Urinary bladder (tissue), 4 donors: ENCODE results near the gene VSIG10L. TPM values are rescaled to one million over a fixed set of nuclear protein-coding genes. Genes with fewer than 3 reads are reported as not detected.

ENCODE experiments used
- DNase-seq: peaks from one replicate; pipeline ENCODE4 v3.0.0-alpha.2; 2015; ENCODE audit errors: extremely low spot score
- H3K27ac ChIP-seq: one replicate; pipeline ENCODE4 v1.5.1; 2013; ENCODE audit warnings: low read depth, mild to moderate bottlenecking, moderate library complexity
- H3K36me3 ChIP-seq: one replicate; pipeline ENCODE4 v1.6.1; 2013; ENCODE audit warnings: mild to moderate bottlenecking, moderate library complexity; ENCODE audit not compliant: insufficient read depth
- H3K4me1 ChIP-seq: one replicate; pipeline ENCODE4 v1.6.1; 2013; ENCODE audit warnings: mild to moderate bottlenecking, moderate library complexity; ENCODE audit not compliant: insufficient read depth
- H3K4me3 ChIP-seq: one replicate; pipeline ENCODE4 v1.5.1; 2013; ENCODE audit warnings: low read depth, low read length
- WGBS: extraction: QIAGEN DNeasy Blood & Tissue Kit; methylation state at CpG from one replicate; pipeline ENCODE4 v1.1.7; 2013; 5-methylcytosine and 5-hydroxymethylcytosine counted together
- polyA plus RNA-seq: library from polyadenylated mRNA; stranded (reverse); fragments of 200-250 nt; gene quantifications from one replicate; pipeline ENCODE4 v1.2.3, GENCODE V29; 2013
- total RNA-seq: library from RNA; depleted of rRNA; stranded (reverse); fragments of >200 nt; gene quantifications from one replicate; pipeline ENCODE4 v1.2.3, GENCODE V29; 2014
- donor health status: healthy with polysubstance abuse.
- donor health status: healthy.

The VSIG10L gene
- total and polyA plus RNA-seq, 2 donors = 0.74 to 3.7 TPM

DNA sequence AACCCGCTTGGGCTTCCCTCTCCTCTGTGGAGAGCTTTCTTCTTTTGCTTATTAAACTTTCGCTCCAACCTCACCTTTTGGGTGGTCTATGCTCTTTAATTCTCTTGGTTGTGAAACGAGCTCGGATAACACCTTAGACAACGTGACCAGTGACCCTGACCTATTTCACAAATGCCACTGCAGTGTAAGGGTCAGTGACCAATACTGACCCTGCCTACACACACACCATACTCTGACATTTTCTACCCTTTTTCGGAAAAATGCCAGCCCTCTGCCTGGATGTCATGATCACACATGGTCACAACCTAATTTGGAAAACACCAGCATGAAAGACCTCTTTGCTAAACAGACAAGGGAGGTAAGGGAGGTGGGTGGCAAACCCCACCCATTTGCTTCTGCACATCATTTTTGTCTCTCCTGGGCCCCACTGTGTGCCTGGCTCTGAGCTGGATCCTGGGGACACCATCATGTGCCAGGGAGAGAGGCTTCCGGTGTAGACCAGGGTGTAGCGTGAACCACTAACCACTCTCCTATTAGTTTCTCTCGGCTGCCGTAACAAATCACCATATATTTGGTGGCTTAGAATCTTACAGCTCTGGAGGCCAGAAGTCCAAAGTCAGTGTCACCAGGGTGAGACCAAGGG lies 14.3 kb upstream of the VSIG10L start:
- WGBS = 96% methylated on average over 10 of the region's 10 CpGs
- DNase-seq = no peak
- Histone ChIP-seq H3K4me3 (no peak overlapping the region), H3K36me3 (no peaks in the 10 kb centered on the region), H3K27ac (no peak overlapping the region), H3K4me1 (no peaks in the 10 kb centered on the region)

DNA sequence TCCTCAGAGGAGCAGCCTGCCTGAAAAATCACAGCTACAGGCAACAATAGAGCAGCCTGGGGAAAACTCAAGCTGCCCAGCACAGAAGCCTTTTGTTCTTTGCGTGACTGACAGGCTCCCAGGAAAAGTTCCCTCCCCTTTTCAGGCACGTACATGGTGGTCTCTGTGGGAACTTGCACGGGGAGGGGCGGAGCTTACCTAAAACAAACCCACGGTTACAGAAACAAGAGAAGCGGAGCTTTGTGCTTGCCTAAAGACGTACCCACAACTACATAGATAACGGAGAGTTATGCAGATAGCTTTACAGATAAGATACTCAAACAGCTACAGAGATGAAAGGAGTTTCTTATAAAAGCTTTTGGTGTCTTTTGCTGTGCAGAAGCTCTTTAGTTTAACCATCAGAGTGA lies 12.8 kb upstream of the VSIG10L start:
- Histone ChIP-seq H3K36me3 (no peaks in the 10 kb centered on the region), H3K4me3 (no peak overlapping the region), H3K4me1 (no peaks in the 10 kb centered on the region), H3K27ac (no peak overlapping the region)
- WGBS = 37% methylated on average over 8 of the region's 8 CpGs
- peak; percentile 71 for DNase-seq

- 63% methylated on average over 12 of the region's 12 CpGs for WGBS
- no peaks in the 10 kb centered on the region for H3K4me1 ChIP-seq
- no peak for DNase-seq
- H3K27ac ChIP-seq = no peak overlapping the region
- no peak overlapping the region for H3K4me3 ChIP-seq
- no peaks in the 10 kb centered on the region for H3K36me3 ChIP-seq
These were observed 12.3 kb upstream of the VSIG10L start for GRCh38 chr19:51354103-51354741.

- H3K4me3 ChIP-seq = no peak overlapping the region
- no peak overlapping the region for H3K27ac ChIP-seq
- WGBS = 94% methylated on average over 16 of the region's 16 CpGs
- no peaks in the 10 kb centered on the region for H3K4me1 ChIP-seq
- DNase-seq = no peak
- H3K36me3 ChIP-seq = no peaks in the 10 kb centered on the region
These were observed 10.9 kb upstream of the VSIG10L start for GRCh38 chr19:51352783-51353360.

- H3K36me3 ChIP-seq = peaks cover under 1% of the 10 kb centered on the region
- DNase-seq = no peak
- 91% methylated on average over 11 of the region's 11 CpGs for WGBS
- no peak overlapping the region for H3K27ac ChIP-seq
- no peak overlapping the region for H3K4me3 ChIP-seq
- no peaks in the 10 kb centered on the region for H3K4me1 ChIP-seq
These were observed 9.5 kb upstream of the VSIG10L start for GRCh38 chr19:51351266-51351990.

DNA sequence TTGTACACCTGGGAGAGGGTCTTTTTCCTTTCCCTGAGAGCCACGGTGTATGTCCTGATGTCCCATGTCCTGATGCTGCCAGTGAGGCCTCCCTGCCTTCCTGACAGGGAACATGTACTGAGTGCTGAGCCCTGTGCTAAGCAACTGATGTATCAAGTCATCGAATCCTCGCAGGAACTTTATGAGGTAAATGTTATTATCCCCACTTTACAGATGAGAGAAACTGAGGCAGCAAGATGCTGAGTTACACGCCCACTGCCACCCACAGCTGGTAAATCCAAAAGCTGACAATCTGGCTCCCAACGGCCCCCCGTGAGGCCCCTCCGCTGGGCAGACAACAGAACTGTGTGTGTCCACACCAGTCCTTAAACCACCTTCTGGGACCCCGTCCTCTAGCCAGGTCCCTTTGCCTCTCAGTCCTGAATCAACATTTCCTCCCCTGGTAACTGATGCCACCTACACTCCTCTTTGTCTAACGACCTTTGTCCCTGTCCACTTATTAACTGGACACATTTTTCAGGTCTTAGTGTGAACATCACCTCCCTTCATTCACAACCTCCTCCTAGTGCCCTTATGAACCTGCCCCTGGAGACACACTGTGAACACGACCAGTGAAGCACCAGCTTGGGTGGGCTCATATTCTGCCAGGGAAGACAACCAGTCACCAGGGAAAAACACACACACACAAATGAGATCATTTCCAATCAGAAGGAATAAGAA lies 5.4 kb upstream of the VSIG10L start:
- Histone ChIP-seq H3K4me3 (no peak overlapping the region), H3K4me1 (no peaks in the 10 kb centered on the region), H3K36me3 (peaks cover 3% of the 10 kb centered on the region), H3K27ac (no peak overlapping the region)
- 77% methylated on average over 10 of the region's 10 CpGs for WGBS
- DNase-seq = no peak

DNA sequence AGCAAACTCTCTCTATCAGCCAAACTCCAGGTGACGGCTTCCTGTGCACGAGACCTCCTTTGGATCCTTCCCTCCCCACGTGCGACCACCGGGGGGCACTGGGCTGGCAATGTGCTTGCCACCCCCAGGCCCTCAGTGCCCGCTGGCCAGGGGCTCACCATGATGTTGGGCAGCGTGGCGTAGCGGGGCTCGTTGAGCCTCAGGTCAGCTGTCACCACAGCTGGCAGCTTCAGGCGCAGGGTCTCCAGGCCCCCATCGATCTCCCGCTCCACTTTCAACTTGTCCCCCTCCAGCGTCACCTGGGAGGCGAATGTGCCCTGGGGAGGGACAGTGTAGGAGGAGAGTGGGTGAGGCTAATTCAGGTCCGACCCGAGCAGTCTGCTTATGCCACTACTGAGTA lies 4.8 kb upstream of the VSIG10L start:
- WGBS = 89% methylated on average over 17 of the region's 17 CpGs
- H3K4me3 ChIP-seq = no peak overlapping the region
- no peak for DNase-seq
- H3K27ac ChIP-seq = no peak overlapping the region
- no peaks in the 10 kb centered on the region for H3K4me1 ChIP-seq
- peaks cover 3% of the 10 kb centered on the region for H3K36me3 ChIP-seq

- H3K4me1 ChIP-seq = no peaks in the 10 kb centered on the region
- no peak overlapping the region for H3K27ac ChIP-seq
- H3K4me3 ChIP-seq = no peak overlapping the region
- DNase-seq = no peak
- H3K36me3 ChIP-seq = peaks cover 3% of the 10 kb centered on the region
- WGBS = 98% methylated on average over 9 of the region's 9 CpGs
These were observed 3.2 kb upstream of the VSIG10L start for GRCh38 chr19:51345076-51345620.

DNA sequence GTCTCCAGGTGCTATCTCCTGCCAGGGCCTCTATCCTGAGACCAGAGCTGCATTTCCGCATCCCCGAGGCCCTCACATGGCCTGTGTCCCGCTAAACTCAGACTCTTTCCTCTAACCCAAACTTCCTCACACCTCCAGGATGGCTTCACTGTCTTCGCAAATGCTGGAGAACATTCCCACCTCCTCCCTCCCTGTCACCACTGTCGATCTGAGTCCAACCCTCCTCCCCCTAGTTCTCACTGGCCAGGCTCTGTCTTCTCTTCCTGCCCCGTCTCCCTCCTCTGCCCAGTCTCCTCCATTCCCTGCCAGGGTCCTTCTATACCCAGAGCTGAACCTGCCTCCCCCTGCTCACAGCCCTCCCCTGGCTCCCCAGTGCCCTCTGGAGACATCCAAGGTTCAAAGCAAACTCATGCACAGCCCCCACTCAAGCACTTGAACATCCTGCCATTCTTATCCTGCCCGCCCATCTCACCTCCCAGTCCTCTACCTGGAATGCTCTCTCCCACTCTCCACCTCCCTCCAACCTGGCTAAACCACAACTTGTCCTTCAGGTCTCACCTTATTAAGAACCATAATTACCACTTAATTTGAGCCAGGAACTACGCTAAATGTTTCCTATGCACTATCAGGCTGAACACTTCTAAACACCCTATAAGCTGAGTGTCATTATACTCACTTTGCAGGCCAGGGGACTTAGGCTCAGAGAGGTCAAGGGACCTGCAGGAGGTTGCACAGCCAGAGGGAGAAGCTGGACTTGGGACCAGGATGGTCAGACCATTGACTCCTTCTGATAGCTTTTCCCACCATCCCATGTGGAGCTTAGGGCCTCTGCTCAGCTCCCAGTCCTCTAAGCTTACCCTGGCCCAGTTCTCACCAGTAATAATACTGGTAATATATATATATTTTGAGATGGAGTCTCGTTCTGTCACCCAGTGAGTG lies 961 bp upstream of the VSIG10L start:
- no peak for DNase-seq
- WGBS = 48% methylated on average over 9 of the region's 9 CpGs
- Histone ChIP-seq H3K4me3 (no peak overlapping the region), H3K27ac (no peak overlapping the region), H3K36me3 (peaks cover 3% of the 10 kb centered on the region), H3K4me1 (no peaks in the 10 kb centered on the region)

- WGBS = 92% methylated on average over 18 of the region's 18 CpGs
- no peak overlapping the region for H3K4me3 ChIP-seq
- H3K4me1 ChIP-seq = no peaks in the 10 kb centered on the region
- no peak overlapping the region for H3K27ac ChIP-seq
- H3K36me3 ChIP-seq = no peaks in the 10 kb centered on the region
- DNase-seq = no peak
These were observed 873 bp downstream of the VSIG10L start for GRCh38 chr19:51341066-51341465.

DNA sequence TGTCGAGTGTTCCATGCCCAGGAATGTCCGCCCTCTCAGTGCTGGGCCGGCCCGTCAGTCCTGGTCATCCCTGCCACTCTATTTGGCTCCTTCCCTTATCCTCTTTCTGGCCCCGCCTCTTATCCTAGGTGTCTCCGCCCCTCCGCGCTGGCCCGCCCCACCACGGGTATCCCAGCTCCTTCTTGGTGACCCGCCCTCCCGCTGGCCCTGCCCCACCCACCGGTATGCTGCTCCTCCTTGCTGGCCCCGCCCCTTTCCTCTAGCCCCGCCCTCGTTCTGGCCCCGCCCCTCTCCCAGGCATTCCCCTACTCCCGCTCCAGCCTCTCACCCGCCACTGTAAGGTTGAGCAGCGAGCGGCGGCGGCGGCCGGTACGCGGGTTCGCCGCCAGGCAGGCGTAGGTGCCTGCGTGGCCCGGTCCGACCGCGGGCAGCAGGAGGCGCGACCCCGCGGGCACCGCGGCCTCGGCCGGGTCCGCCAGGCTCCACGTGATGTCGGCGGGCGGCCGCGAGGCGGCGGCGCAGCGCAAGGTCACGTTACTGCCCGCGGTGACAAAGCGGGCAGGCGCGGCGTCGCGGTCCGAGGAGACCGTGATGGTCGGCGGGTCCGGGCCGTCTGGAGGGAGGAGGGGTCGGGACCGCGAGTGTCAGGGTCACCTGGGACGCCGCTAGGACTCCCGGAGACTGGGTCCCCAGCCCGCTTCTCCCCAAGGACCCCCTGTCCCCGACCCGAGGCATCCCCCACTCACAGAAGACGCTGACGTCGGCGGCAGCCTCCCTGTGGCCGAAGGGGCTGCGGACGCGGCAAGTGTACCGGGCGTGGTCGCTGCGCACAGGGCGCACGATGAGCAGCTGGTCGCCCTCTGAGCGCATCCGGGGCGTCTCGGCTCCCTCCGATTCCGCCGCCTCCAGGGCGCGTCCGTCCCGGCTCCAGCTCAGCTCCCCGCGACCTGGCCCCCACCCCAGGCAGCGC lies 2.0 kb downstream of the VSIG10L start:
- H3K4me3 ChIP-seq = peak overlapping the region; percentile 53
- under 1% methylated on average over 107 of the region's 107 CpGs for WGBS
- H3K36me3 ChIP-seq = no peaks in the 10 kb centered on the region
- peak; percentile 89 for DNase-seq
- peak overlapping the region; percentile 7 for H3K27ac ChIP-seq
- no peaks in the 10 kb centered on the region for H3K4me1 ChIP-seq
